Measurements from ENCODE around the gene GLT1D1. TPM values are rescaled to one million over a fixed set of nuclear protein-coding genes. Genes with fewer than 3 reads are reported as not detected.

The GLT1D1 gene
- total and polyA plus RNA-seq, 2 experiments from 2014 or later = 1.4 to 4.4 TPM

- no peaks in the 10 kb centered on the region for H3K4me1 ChIP-seq (ENCODE audit: insufficient read depth)
- peaks cover 10% of the 10 kb centered on the region for H3K27me3 Mint-ChIP-seq (ENCODE audit: insufficient read depth, low read depth, poor library complexity)
- H3K27me3 ChIP-seq (ENCODE audit: insufficient read depth) = no peaks in the 10 kb centered on the region
- H3K4me3 ChIP-seq = no peak overlapping the region
- no peak overlapping the region for H3K4me2 ChIP-seq
- no peaks in the 10 kb centered on the region for H3F3A ChIP-seq (replicated peaks; ENCODE audit: low read depth)
- H3K27ac Mint-ChIP-seq = no peak overlapping the region
- peaks cover 50% of the 10 kb centered on the region for H3K36me3 Mint-ChIP-seq (ENCODE audit: low read depth)
- H3K9me3 Mint-ChIP-seq = peaks cover 90% of the 10 kb centered on the region
- H3K9me2 ChIP-seq (ENCODE audit: insufficient read depth) = no peaks in the 10 kb centered on the region
- DNase-seq (ENCODE audit: low spot score) (no peak), ATAC-seq (no peak)
- no peak overlapping the region for H3K27ac ChIP-seq (ENCODE audit: low read depth)
- no peak overlapping the region for H2AFZ ChIP-seq
- no peaks in the 10 kb centered on the region for H4K20me1 ChIP-seq (replicated peaks; ENCODE audit: insufficient read depth)
- H3K36me3 ChIP-seq (ENCODE audit: insufficient read depth) = no peaks in the 10 kb centered on the region
- H3K4me3 Mint-ChIP-seq = no peak overlapping the region
- no peaks in the 10 kb centered on the region for H3K4me1 Mint-ChIP-seq
- H3K79me2 ChIP-seq (replicated peaks; ENCODE audit: insufficient read depth) = no peaks in the 10 kb centered on the region
- no peak for TF ChIP-seq NANOG (IDR thresholded peaks at IDR 0.05; ENCODE audit: borderline replicate concordance)
- TF ChIP-seq STAT1 (IDR thresholded peaks at IDR 0.05; ENCODE audit: unreplicated experiment) = no peak
- TF ChIP-seq, protein P1, sequence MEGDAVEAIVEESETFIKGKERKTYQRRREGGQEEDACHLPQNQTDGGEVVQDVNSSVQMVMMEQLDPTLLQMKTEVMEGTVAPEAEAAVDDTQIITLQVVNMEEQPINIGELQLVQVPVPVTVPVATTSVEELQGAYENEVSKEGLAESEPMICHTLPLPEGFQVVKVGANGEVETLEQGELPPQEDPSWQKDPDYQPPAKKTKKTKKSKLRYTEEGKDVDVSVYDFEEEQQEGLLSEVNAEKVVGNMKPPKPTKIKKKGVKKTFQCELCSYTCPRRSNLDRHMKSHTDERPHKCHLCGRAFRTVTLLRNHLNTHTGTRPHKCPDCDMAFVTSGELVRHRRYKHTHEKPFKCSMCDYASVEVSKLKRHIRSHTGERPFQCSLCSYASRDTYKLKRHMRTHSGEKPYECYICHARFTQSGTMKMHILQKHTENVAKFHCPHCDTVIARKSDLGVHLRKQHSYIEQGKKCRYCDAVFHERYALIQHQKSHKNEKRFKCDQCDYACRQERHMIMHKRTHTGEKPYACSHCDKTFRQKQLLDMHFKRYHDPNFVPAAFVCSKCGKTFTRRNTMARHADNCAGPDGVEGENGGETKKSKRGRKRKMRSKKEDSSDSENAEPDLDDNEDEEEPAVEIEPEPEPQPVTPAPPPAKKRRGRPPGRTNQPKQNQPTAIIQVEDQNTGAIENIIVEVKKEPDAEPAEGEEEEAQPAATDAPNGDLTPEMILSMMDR (conservative IDR thresholded peaks at IDR 0.05; ENCODE audit: low read depth in 2 of 2) = no peak
- TF ChIP-seq JUNB (IDR thresholded peaks at IDR 0.05; ENCODE audit: unreplicated experiment) = no peak
- TF ChIP-seq REST (IDR thresholded peaks at IDR 0.05; ENCODE audit: unreplicated experiment) = no peak
- TF ChIP-seq, protein P2, sequence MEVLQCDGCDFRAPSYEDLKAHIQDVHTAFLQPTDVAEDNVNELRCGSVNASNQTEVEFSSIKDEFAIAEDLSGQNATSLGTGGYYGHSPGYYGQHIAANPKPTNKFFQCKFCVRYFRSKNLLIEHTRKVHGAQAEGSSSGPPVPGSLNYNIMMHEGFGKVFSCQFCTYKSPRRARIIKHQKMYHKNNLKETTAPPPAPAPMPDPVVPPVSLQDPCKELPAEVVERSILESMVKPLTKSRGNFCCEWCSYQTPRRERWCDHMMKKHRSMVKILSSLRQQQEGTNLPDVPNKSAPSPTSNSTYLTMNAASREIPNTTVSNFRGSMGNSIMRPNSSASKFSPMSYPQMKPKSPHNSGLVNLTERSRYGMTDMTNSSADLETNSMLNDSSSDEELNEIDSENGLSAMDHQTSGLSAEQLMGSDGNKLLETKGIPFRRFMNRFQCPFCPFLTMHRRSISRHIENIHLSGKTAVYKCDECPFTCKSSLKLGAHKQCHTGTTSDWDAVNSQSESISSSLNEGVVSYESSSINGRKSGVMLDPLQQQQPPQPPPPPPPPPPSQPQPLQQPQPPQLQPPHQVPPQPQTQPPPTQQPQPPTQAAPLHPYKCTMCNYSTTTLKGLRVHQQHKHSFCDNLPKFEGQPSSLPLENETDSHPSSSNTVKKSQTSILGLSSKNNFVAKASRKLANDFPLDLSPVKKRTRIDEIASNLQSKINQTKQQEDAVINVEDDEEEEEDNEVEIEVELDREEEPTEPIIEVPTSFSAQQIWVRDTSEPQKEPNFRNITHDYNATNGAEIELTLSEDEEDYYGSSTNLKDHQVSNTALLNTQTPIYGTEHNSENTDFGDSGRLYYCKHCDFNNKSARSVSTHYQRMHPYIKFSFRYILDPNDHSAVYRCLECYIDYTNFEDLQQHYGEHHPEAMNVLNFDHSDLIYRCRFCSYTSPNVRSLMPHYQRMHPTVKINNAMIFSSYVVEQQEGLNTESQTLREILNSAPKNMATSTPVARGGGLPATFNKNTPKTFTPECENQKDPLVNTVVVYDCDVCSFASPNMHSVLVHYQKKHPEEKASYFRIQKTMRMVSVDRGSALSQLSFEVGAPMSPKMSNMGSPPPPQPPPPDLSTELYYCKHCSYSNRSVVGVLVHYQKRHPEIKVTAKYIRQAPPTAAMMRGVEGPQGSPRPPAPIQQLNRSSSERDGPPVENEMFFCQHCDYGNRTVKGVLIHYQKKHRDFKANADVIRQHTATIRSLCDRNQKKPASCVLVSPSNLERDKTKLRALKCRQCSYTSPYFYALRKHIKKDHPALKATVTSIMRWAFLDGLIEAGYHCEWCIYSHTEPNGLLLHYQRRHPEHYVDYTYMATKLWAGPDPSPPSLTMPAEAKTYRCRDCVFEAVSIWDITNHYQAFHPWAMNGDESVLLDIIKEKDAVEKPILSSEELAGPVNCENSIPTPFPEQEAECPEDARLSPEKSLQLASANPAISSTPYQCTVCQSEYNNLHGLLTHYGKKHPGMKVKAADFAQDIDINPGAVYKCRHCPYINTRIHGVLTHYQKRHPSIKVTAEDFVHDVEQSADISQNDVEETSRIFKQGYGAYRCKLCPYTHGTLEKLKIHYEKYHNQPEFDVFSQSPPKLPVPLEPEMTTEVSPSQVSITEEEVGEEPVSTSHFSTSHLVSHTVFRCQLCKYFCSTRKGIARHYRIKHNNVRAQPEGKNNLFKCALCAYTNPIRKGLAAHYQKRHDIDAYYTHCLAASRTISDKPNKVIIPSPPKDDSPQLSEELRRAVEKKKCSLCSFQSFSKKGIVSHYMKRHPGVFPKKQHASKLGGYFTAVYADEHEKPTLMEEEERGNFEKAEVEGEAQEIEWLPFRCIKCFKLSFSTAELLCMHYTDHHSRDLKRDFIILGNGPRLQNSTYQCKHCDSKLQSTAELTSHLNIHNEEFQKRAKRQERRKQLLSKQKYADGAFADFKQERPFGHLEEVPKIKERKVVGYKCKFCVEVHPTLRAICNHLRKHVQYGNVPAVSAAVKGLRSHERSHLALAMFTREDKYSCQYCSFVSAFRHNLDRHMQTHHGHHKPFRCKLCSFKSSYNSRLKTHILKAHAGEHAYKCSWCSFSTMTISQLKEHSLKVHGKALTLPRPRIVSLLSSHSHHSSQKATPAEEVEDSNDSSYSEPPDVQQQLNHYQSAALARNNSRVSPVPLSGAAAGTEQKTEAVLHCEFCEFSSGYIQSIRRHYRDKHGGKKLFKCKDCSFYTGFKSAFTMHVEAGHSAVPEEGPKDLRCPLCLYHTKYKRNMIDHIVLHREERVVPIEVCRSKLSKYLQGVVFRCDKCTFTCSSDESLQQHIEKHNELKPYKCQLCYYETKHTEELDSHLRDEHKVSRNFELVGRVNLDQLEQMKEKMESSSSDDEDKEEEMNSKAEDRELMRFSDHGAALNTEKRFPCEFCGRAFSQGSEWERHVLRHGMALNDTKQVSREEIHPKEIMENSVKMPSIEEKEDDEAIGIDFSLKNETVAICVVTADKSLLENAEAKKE (CRISPR knock-in tag; IDR thresholded peaks at IDR 0.05) = no peak
Observed at GRCh38 chr12:128992550-128992949, 139.3 kb downstream of the GLT1D1 start.
